GM21786 (cell line): ENCODE measurements around the gene PHACTR3.

Source experiments
- ATAC-seq: cut with Tn5 transposase; IDR thresholded peaks from one replicate; pipeline ENCODE4 v1.9.1; 2021; ENCODE audit not compliant: unreplicated experiment

PHACTR3 gene

DNA sequence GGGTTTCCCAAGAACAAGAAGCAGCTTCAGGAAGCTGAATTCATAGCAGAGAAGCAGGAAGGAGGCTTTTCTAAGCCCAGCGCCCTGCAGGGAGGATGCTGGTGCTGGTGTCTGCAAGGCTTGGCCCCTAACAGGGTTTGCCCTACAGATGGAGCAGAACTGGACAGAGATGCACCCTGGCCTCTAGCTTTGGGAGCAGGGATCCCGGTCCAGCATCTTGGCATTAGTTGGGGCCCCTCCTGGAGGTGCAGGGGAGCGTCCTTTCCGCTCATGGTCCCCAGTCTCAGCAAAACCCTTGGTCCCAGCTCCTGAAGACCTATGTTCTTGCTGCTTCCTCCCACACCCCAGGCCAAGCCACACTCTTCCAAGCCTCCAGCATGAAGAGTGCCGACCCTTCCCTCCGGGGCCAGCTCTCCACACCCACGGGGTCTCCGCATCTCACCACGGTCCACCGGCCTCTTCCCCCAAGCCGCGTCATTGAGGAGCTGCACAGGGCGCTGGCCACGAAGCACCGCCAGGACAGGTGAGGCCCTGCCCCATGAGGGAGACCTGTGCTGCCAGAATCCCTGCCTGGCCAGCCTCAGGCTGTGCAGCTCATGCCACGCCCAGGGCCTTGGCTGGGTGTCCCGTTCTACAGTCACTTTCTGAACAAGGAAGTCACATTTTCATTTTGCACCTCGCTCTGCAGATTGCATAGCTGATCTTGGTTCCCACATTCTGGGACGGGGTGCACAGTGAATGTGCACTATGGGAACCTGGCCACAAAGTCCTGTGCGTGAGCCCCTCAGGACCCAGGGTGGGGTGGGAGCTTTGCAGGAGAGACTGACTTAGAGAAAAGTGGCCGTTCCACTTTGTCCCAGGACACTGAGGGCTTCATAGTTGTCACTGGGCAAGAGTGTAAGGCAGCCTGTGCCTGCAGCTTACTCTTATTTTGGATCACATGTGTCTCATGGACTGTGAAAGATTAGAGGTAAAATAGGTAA, 168.9 kb downstream of the PHACTR3 start:
- no peak for ATAC-seq

DNA sequence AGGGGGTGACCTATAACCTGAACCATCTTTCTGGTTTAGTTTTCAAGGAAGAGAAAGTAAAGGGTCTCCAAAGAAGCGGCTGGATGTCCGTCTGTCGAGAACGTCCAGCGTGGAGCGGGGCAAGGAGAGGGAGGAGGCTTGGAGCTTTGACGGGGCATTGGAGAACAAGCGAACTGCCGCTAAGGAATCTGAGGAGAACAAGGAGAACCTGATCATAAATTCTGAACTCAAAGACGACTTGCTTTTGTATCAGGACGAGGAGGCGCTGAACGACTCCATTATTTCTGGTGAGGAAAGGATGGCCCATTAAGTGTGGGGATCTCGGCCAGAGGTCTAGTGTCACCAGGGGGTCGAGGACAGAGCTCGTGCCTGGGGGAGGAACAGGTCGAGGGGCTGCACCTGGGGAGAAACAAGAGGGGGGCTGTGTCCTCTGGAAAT, 169.9 kb downstream of the PHACTR3 start:
- ATAC-seq, result no peak

DNA sequence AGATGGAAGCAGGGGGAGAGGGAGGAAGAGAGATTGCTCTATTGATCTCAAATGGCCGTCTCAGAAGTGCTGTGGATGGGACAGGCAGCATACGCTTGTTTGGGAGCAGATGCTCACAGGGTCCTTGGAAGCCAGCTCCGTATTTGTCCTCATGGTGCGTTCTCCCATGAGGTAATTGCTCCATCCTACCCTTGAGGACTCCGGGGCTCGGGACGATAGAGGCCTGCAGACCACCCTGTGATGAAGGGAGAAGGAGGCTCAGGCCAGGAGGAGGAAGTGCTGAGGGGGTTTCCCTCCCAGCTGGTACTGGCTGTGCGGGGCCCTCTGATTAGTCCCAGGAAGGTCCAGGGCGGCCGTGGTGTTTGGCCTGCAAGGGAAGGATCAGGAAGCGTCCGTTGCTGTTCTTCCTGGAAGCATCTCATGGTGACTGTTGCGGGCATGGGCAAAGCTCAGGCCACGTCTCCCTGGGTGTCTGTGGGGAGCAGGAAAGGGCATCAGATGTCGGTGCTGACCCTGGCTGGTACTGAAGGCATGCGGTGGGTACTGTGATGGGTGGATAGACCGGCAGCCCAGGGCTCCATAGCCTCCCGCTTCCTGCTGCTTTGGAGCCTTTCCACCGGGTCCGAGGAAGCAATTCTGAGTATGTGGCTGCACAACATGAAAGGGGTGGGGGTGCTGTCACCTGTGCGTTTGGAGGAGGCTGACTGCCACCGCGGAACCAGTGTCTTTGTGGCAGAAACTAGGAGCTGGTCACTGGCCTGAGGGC, 170.8 kb downstream of the PHACTR3 start:
- ATAC-seq, result no peak

DNA sequence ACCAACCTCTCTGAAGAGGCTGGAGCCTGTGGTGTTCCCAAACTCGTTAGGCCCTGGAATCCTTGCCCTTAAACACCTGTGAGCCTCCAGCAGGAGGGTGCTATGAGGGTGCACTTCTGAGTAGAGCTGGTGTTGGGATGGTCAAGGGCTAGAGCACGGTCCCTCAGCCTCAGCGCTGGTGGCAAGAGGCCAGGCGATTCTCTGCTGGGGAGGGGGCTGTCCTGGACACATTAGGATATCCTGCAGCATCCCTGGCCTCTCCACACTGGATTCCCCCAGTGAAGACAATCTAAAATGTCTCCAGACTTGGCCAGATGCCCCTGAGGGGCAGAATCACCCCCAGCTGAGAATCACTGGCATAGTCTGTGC, 171.3 kb downstream of the PHACTR3 start:
- ATAC-seq, result no peak

DNA sequence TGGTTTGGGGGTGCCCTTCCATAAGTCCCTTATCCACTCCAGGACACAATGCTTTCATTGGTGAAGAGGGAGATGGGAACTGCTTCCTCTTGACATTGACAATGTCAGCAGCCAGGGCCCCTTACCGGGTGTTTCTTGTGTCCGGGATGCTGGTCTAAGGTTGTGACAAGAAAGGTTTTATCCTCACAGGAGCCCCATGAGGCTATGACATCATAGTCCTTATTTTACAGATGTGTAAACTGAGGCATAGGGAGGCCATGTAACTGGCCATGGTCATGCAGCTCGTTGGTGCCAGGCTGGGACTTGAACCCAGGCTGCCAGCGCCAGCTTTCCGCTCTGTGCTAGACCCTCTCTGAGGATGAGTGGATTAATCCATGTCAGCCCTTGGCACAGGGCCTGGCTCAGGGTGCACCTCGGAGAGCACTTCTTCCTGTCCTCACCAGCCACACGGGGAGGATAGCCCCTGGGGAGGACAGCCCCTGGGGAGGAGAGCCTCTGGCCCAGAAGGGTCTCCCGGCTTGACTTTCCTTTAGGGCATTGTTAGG, 171.8 kb downstream of the PHACTR3 start:
- ATAC-seq, result no peak

DNA sequence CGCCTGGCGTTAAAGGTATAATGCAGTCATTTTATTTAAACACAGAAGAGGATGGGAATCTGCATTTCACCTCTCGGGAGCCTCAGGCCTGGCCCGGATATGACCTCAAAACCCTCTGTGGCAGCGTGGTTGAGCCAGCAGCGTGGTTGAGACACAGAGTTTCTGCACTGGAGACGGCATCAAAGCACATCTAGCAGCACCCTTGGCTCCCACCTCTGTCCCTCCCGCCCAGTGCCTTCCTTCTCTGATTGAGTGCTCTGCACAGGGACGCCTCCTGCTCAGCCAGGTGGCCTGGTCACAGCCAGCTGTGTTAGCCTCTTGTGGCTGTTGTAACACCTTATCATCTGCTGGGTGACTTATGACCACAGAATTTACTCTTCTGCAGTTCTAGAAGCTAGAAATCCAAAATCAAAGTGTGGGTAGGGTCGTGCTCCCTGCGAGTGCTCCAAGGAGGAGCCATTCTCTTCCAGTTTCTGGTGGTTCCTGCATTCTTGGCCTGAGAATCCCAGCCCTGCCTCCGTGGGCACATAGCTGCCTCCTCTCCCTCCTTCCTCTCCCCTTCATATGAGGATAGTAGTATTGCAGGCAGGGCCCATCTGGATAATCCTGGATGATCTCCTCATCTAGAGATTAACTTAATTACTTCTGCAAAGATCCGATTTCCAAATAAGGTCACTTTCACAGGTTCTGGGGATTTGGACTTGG, 172.4 kb downstream of the PHACTR3 start:
- no peak for ATAC-seq

DNA sequence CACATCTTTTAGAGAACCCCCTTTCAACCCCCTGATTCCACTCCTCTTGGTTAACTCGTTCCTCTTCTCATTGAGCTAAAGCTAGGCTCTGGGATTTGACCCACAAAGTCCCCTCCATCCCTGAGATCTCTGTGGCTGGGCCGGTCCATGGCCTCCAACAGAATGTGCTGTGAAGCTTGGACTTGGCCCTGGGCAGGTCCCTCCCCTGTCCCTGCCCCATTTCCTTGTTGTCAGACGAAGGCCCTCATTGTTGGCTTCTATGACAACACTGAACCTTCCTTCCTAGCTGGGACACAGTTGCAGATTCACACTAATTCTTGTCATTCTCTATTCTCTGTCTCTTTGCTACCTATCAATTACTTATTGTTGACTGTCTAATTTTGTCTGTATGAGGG, 173.0 kb downstream of the PHACTR3 start:
- ATAC-seq, result no peak

DNA sequence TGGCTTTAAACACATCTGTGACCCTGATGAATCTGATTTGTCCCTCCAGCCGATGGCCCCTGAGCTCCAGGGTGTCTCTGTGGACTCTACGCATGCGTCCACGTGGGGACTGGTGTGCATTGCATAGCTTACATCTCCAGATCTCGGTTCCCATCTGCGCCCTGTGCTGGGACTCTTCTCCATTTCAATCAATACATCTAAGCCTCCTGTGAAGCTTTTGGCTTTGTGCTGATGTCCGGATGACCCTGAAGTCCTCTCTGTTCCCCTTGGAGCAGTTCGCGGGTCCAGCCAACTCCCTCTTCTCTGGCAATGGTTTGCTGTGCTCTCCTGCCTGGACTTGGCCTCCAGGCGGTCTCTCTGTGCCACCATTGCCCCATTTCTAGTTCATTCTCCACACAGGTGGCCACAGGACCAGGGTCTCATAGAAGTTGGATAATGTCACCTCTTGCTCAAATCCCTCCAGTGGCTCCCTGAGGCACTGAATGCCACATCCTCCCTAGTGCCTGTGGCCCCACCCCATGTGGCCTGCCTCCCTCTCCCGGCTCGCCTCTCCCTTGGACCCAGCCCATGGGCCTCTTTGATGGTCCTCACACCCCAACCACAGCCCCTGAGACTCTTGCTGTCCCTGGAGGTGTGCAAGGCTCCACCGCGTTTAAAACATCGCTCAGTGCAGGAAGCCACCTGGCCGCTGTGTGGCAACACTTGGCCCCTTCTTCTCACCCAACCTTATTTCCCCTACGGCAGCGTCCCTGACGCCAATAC, 173.7 kb downstream of the PHACTR3 start:
- ATAC-seq, result no peak

DNA sequence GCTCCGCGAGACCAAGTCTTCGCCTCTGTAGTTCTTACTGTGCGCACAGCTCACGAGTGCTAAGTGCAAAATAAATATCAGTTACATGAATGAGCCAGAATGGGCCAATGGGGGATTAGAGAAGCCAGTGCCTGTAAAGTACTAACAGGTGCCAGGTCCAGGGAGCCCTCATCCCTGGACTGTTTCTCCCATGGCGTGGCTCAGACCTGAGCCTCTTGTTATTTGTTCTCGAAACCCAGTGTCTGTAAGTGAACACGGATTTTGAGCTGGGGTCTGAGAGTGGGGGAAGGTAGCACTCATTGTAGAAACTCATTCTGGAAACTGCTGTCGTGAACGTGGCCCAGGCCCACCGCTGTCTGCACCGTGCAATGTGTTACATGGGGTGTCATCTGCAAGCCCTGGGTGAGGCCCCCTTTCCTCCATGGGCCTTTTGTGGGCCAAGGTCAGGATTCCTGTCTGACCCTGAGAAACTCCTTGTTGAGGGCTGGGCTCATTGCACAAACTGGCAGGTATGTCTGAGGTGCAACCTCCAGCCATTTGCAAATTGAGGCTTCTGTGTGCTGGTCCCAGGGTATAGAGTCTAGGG, 174.4 kb downstream of the PHACTR3 start:
- ATAC-seq, result no peak

DNA sequence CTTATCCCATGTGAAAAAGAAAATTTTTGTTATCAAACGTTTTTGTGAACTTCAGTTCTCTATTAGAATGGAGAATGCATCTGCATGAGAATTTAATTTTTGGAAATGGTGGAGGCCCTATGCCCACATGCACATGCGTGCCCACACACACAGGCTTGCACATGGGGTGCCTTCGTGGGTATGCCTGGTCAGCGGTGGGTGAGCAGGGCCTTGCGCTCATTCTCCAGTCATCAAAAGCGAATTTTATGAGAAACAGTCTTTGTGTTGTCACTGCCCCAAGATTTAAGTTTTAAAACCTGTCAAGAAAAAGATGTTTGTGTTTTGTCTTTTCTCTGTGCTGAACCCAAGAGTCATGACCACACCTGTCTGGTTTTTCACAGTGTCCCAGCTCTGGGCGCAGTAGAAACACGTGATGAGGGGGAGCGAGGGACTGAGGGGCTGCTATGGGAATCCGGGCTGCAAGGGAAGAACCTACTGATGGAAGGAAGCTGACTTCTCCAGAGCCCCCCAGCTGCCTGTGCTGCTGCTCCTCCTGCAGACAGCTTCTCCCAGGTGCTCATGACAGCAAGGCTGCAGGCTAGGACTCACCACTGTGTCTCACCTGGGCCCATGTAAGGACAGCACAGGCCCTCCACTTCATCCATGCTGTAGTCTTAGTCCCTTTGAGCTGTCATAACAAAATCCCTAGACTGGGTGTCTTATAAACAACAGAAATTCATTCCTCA, 175.5 kb downstream of the PHACTR3 start:
- ATAC-seq, result no peak

DNA sequence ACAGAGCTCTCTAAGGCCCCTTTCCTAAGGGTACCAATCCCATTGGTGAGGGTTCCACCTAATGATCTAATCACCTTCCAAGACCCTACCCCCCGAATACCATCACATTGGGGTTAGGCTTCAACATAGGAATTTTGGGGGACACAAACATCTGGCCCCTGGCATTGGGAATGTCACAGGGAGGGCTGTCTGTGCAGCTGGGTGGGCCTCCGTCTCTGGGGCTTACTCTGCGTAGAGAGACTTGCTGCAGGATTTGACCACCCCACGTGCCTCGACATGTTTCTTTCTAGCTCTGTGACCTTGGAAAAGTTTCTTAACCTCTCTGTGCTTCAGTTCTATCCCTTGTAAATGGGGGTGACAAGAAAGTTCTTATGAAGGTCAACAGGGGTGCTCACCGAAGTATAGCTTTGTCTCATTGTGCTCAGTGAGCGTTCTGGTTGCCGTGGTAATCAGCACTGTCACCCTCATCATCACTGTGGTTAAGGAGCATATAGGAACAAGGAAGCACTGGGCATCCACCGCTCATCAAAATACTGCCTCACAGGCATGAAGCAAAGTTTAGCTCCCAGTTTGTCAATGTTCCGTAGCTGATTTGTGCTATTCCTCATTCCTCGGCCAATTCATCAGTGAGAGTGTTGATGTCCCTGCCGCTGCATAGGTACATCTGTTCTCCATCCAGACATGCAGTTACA, 176.3 kb downstream of the PHACTR3 start:
- ATAC-seq, result no peak

DNA sequence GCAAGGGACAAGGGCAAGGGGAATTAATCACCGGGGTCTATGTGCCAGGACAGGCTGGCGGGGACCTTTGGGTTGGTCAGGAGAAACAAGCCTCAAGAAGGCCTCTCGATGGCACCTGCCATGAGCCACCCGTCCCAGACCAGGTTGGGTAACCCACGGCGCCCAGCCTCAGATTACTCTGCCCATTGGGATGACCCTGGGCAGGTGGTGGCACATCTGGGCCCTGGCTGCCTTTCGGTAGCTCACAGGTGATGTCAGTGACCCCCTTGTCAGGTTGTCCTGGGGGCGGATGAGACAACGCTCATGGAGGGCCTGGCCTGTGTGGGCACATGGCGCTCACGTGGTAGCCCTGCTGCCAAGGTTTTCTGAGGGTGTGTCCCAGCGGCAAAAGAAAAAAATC, 176.9 kb downstream of the PHACTR3 start:
- no peak for ATAC-seq

DNA sequence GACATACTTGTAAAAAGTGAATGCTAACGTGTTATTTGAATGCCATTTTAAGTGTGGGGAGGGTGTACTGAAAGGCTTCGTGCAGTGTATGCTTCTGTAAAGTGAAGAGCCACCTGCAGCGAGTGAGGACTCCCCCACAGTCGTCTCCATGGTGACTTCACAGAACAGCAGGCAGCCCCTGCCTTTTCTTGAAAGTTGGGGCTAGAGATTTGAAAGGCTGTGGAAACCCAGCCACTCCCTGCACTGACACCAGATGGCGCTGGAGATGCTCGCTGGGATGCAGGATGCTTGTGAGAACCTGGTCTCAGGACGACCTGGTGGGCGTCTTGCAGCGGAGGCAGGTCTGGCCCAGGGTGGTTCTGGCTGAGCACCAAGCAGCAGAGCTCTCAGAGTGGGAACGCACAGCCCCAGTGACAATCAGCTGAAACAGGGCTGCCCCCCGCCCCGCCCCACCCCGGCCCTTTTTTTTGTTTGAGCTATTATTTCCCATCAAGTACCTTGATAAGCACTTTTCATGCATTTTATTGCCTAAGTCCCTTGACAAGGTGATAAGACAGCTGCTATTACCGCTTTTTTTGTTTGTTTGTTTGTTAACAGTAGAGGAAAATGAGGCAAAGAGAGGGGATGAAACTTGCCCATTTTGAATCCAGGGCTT, 178.8 kb downstream of the PHACTR3 start:
- ATAC-seq, result no peak

DNA sequence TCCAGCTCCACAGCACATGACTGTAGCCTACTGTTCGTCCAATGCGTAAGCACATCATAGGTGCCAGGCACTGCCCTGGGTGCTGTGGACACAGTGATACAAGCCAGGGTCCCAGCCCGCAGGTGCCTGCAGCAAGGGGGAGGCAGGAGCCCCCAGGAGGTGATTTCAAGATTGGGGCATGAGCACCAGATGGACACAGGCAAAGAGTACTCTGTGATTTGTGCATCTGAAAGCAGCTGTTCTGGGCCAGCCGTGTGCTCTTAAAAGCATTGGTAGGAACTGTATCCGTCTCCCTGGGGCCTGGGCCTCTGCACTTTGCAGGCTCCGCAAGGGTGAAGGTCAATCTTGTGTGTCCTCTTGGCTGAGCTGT, 179.3 kb downstream of the PHACTR3 start:
- no peak for ATAC-seq

DNA sequence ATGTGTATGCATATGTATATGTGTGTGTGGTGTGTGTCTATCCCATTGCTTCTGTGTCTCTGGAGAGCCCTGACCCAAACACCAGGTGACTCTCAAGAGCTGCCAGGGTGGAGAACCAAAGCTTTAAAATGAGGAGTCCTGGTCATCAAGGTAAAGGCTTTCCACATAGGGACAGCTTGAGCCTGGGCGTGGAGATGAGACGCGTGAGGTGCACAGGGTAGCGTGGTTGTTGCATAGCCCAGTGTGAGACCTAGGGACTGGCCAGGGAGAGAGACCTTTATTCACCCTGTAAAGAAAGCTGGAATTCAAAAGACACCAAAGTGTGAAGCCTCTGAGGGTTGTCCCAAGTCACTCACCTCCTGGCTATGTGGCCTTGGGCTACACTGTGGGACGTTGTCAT, 180.0 kb downstream of the PHACTR3 start:
- ATAC-seq, result no peak

DNA sequence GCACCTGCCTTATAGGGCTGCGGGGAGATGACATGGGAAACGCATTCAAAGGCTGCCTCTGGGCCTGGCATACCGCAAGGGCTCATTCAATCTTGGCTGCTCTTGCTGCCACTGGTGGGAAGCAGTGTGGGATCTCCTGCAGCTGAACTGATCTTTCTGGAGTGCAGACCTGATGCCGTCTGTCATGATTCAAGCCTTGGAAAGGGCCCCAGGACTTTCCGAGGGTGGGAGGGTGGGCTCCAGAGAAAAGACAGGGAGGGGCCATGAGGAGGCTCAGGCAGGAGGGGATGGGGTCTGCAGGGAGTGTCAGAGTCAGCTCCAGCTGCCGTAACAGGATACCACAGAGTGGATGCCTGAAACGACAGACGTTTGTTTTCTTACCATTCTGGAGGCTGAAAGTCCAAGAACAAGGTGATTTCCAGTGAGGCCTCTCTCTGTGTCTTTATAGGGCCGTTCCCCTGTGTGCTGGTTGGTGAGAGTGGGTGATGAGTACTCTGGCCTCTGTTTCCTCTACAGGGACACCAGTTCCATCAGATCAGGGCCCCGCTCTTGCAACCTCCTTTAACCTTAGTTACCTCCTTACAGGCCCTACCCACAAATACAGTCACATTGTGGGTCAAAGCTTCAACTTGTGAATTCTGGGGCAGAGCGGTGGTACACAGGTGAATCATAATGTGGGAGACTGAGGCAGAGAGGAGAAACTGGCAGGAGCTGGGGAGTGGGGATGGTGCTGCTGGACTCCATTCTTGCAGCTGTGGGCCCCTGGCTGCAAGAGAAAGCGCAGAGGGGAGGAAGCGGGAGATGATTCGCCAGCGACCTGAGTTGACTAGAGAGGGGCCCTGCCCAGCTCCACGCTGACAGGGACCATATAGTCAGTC, 180.7 kb downstream of the PHACTR3 start:
- no peak for ATAC-seq

DNA sequence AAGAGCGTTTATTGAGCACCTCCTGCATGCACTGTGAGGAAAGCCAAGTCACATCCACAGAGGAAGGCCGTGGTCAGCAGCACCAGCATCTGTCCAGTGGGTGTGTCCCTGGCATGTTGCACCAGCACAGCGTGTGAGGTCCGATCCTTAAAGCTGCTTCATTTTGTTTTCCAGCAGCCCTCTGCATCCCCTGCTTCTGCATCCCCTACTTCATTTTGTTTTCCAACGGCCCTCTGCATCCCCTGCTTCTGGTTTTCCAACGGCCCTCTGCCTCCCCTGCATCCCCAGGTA, 181.3 kb downstream of the PHACTR3 start:
- ATAC-seq, result no peak
